Sigmoid colon (tissue), 7 donors: ENCODE data around the gene CHD9NB. TPM values are rescaled to one million over a fixed set of nuclear protein-coding genes. Genes with fewer than 3 reads are reported as not detected.

ENCODE experiments used
- DNase-seq: peaks from one replicate; pipeline ENCODE4 v3.0.0-alpha.2; 2019
- H3K27ac ChIP-seq, 4 donors: fragments of 200-600 bp; sonication (generic); one replicate each; pipeline ENCODE4 v1.5.1; 2016 to 2019; ENCODE audit warnings: mild to moderate bottlenecking in 1 of 4
- H3K27me3 ChIP-seq, 3 donors: fragments of 200-600 bp; sonication (generic); one replicate each; pipeline ENCODE4 v1.5.1; 2019; ENCODE audit warnings: mild to moderate bottlenecking in 1 of 3
- H3K36me3 ChIP-seq, 4 donors: fragments of 200-600 bp; sonication (generic); one replicate each; pipeline ENCODE4 v1.5.1; 2016 to 2019
- H3K4me1 ChIP-seq, 4 donors: fragments of 200-600 bp; sonication (generic); one replicate each; pipeline ENCODE4 v1.5.1; 2017 to 2019
- H3K4me3 ChIP-seq, 4 donors: fragments of 200-600 bp; sonication (generic); one replicate each; pipeline ENCODE4 v1.5.1; 2017 to 2019; ENCODE audit warnings: mild to moderate bottlenecking in 2 of 4, moderate library complexity in 1 of 4
- H3K9me3 ChIP-seq, 4 donors: fragments of 200-600 bp in 3 of 4; sonication (generic) in 3 of 4; one replicate each; pipeline versions ENCODE4 v1.5.1 to v1.6.1; 2013 to 2019
- CTCF ChIP-seq, 4 experiments: fragments of 450-650 bp in 3 of 4; fragments of 200-600 bp in 1 of 4; IDR thresholded peaks; one replicate each; pipeline ENCODE4 v1.5.1; 2016 to 2019; ENCODE audit warnings: antibody characterized with exemption in 4 of 4, mild to moderate bottlenecking in 3 of 4, moderate library complexity in 2 of 4
- EP300 ChIP-seq, 4 donors: sonication (generic); formaldehyde crosslinking; IDR thresholded peaks; one replicate each; pipeline ENCODE4 v1.6.1; 2017; ENCODE audit warnings: antibody characterized with exemption in 4 of 4
- POLR2A ChIP-seq, 2 donors: fragments of 450-650 bp; IDR thresholded peaks; one replicate each; pipeline ENCODE4 v1.6.1; 2016; ENCODE audit warnings: antibody characterized with exemption in 2 of 2, mild to moderate bottlenecking in 2 of 2, moderate library complexity in 2 of 2
- POLR2AphosphoS5 ChIP-seq, 4 donors: sonication (generic); formaldehyde crosslinking; IDR thresholded peaks; one replicate each; pipeline ENCODE4 v1.6.1; 2017; ENCODE audit warnings: antibody characterized with exemption in 4 of 4
- WGBS, 2 donors: extraction: QIAGEN DNeasy Blood & Tissue Kit; methylation state at CpG; one replicate each; pipeline ENCODE4 v1.1.7; 2013; 5-methylcytosine and 5-hydroxymethylcytosine counted together
- intact Hi-C: fragments of 100-400 bp; cut with DNase I; formaldehyde crosslinking; loops from one replicate; pipeline ENCODE4 v1.15.1; 2023
- polyA plus RNA-seq, 3 donors: library from polyadenylated mRNA; stranded (reverse); fragments of 200-250 nt; gene quantifications; one replicate each; pipeline ENCODE4 v1.2.3, GENCODE V29; 2013
- total RNA-seq, 4 donors: library from RNA; depleted of rRNA; stranded (reverse); fragments of >200 nt; gene quantifications; one replicate each; pipeline ENCODE4 v1.1.0, GENCODE V29; 2016
- donor health status: healthy with polysubstance abuse.
- donor health status: Bipolar disorder and iron deficiency.
- donor health status: healthy.

Gene CHD9NB
- total RNA-seq, result under 1 TPM in 2 of 4 donors, not detected in 2; 0.55 to 0.71 TPM
- 1 to 10 TPM; 4.6 to 9.5 (median 6.6) TPM for polyA plus RNA-seq

- no peak for TF ChIP-seq POLR2A (IDR thresholded peaks at IDR 0.05)
- no peak for TF ChIP-seq CTCF (IDR thresholded peaks at IDR 0.05)
- TF ChIP-seq EP300 (IDR thresholded peaks at IDR 0.05), result no peak
- no peak for TF ChIP-seq POLR2AphosphoS5 (IDR thresholded peaks at IDR 0.05)
- 43 to 63% methylated on average over 2 of the region's 2 CpGs for WGBS, 2 donors
- no peaks in the 10 kb centered on the region for H3K36me3 ChIP-seq
- DNase-seq, result peak; percentile 51
- peaks cover 0 to 39% (median 34%) of the 10 kb centered on the region in 4 donors for H3K4me1 ChIP-seq
- H3K27me3 ChIP-seq, result no peaks in the 10 kb centered on the region
- no peaks in the 10 kb centered on the region for H3K9me3 ChIP-seq
- peak within 1 kb of the TSS in 1 of 4 donors; percentile 2 for H3K27ac ChIP-seq
- intact Hi-C loops, result loop anchor here (5.0 kb wide), 1 partner anchor 379 kb away; the partner anchor contains the start of gene RBL2
- no peak within 1 kb of the TSS for H3K4me3 ChIP-seq
Measured at GRCh38 chr16:53052519-53053501, at the start of gene CHD9NB. Gene CHD9NB (minus strand): TSS chr16:53052897. CDS start chr16:53044158, 8,739 bp downstream.

- H3K4me1 ChIP-seq, result peaks cover 0 to 60% (median 44%) of the 10 kb centered on the region in 4 donors
- intact Hi-C loops, result no loop called here
- TF ChIP-seq POLR2A (IDR thresholded peaks at IDR 0.05) (no peak), POLR2AphosphoS5 (IDR thresholded peaks at IDR 0.05) (no peak), CTCF (IDR thresholded peaks at IDR 0.05) (no peak), EP300 (IDR thresholded peaks at IDR 0.05) (no peak)
Measured at GRCh38 chr16:53100889-53101288, 48.2 kb upstream of the CHD9NB start.

GRCh38 chr16:53100131-53100748 lies 47.5 kb upstream of the CHD9NB start:
- H3K9me3 ChIP-seq, result no peaks in the 10 kb centered on the region
- 55 to 61% methylated on average over 9 of the region's 9 CpGs for WGBS, 2 donors
- no peak for TF ChIP-seq EP300 (IDR thresholded peaks at IDR 0.05)
- no peak for TF ChIP-seq POLR2AphosphoS5 (IDR thresholded peaks at IDR 0.05)
- TF ChIP-seq POLR2A (IDR thresholded peaks at IDR 0.05), result no peak
- TF ChIP-seq CTCF (IDR thresholded peaks at IDR 0.05), result no peak
- DNase-seq, result no peak
- H3K4me3 ChIP-seq, result peak overlapping the region; percentile 10 to 41 (median 36)
- intact Hi-C loops, result no loop called here
- peak overlapping the region; percentile 93 to 96 (median 94) for H3K27ac ChIP-seq
- H3K27me3 ChIP-seq, result no peaks in the 10 kb centered on the region
- peaks cover 0 to 60% (median 44%) of the 10 kb centered on the region in 4 donors for H3K4me1 ChIP-seq
- H3K36me3 ChIP-seq, result no peaks in the 10 kb centered on the region

More at GRCh38 chr16:53100889-53101288, 48.2 kb upstream of the CHD9NB start:
- Histone ChIP-seq H3K36me3 (no peaks in the 10 kb centered on the region), H3K27me3 (no peaks in the 10 kb centered on the region), H3K4me3 (no peak overlapping the region), H3K9me3 (no peaks in the 10 kb centered on the region), H3K27ac (peak overlapping the region; percentile 93 to 96 (median 94))
- DNase-seq, result no peak
- WGBS, 2 donors, result 17 to 70% methylated on average over 1 of the region's 1 CpG

GRCh38 chr16:53099318-53100130 lies 46.8 kb upstream of the CHD9NB start:
- Histone ChIP-seq H3K4me3 (peak overlapping the region; percentile 10 to 41 (median 36)), H3K27ac (peak overlapping the region; percentile 93 to 96 (median 94)), H3K36me3 (no peaks in the 10 kb centered on the region), H3K27me3 (no peaks in the 10 kb centered on the region), H3K9me3 (no peaks in the 10 kb centered on the region), H3K4me1 (peaks cover 0 to 62% (median 47%) of the 10 kb centered on the region in 4 donors)
- DNase-seq, result peak; percentile 97
- WGBS, 2 donors, result 1 to 2% methylated on average over 26 of the region's 26 CpGs
- TF ChIP-seq POLR2AphosphoS5 (IDR thresholded peaks at IDR 0.05) (peak; percentile 53 to 79 (median 72)), EP300 (IDR thresholded peaks at IDR 0.05) (peak in 2 of 4 donors; percentile 16 to 54), POLR2A (IDR thresholded peaks at IDR 0.05) (no peak)
- intact Hi-C loops, result loop anchor here (1.0 kb wide), 2 partner anchors 8 to 44 kb away; no protein-coding TSS in a partner anchor
